Measurements from ENCODE around the gene GRAMD2A.

GRAMD2A gene

DNA sequence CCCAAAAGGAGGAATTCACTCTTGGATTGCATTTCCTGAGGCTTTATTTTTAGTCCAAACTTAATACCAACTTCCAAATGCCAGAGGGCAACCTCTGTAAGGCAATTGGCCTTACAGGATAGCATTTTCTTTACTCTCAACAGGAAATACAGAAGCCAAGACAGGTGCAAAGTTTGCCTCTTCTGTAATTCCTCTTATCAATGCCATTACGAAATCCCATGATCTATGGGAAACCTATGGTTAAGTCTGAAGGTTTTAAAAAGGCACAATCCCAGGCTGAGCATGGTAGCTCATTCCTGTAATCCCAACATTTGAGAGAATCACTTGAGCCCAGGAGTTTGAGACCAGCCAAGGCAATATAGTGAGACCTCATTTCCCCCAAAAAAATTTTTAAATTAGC, 18.5 kb upstream of the GRAMD2A start:
- FAIRE-seq: no peak

DNA sequence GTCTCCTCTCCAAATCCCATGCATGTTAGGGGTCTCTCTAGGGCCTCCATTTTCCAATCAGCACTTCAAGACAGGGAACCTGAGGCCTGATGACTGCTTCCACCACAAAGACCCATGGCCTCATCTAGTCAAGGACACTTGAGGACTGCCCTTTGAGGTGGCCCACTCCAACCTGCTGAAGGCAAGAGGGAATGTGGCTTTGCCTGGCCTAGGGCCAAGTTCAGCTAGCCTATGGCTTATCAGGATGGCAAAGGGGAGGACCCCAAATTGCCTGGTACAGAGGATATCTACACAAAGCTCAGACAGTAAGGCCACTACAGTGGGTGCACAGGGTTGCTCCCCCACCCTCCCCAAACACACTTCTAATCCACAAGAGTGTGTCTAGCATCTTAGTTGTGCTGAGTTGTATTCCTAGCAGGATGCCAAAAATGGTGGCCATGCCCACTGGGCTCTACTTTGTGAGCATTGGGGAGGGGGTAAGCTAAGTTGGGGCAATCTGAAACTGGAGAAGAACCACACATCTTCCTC, 10.0 kb upstream of the GRAMD2A start:
- FAIRE-seq: no peak

DNA sequence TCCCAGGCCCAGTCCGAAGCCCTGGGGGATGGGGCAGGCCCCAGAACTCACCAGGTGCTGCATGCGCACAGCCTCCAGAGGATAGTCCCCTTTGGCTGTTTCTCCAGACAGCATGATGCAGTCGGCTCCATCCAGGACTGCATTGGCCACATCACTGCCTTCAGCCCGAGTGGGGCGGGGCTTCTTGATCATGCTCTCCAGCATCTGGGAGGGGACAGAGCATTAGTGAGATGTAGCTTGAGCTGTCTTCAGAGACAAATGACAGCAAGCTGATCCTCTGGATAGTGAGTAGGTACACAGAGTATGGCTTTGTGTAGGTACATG, 9.1 kb upstream of the GRAMD2A start:
- no peak for FAIRE-seq

DNA sequence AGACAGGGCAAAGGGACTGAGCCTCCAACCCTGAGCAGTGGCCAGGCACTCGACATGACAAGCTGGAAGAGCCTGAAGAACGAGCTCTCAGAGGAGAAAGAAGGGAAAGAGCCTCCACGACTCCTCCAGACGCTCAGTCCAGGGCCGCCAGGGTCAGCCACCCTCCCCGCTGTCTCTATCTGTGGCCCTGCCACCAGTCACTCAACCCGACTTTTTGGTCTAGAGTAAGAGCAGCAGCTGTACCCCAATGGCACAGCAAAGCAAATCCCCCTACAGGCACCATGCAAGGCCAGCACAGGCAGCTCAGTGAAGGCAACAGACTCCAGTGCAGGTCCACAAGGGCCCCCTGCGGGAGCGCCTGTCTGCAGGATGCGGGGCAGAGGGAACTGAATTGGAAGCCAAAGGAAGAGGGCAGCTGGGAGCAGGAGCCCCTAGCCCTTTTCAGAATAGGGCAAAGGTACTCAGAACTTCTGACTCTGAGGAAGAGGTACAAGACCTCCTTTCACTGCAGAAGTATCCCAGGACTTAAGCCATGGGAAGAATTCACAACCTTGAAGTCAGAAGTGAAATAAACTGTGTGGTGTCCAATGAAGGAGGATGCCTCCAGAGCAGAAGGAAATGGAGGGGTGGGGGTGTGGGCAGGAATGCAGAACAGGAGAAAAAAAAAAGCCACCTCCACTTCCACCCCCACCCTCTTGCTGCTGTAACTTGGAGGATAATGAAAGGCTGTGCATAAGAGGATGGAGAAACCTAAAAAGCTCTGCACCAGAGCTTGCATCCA, 8.5 kb upstream of the GRAMD2A start:
- no peak for FAIRE-seq

DNA sequence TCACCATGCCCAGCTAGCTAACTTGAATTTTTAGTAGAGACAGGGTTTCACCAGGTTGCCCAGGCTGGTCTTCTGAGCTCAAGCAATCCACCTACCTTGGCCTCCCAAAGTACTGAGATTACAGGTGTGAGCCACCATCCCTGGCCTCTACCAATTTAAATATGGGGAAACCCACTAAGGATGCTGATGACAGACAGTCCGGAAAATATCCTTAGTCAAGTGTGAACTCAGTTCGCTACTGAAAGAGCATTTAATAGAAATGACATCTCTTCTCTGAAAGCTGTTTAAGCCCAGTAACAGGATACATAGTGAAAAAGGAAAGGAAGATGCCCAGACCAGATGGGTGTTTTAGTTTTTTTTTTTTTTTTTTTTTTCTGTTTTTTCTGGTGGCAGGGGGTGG, 7.7 kb upstream of the GRAMD2A start:
- no peak for FAIRE-seq

DNA sequence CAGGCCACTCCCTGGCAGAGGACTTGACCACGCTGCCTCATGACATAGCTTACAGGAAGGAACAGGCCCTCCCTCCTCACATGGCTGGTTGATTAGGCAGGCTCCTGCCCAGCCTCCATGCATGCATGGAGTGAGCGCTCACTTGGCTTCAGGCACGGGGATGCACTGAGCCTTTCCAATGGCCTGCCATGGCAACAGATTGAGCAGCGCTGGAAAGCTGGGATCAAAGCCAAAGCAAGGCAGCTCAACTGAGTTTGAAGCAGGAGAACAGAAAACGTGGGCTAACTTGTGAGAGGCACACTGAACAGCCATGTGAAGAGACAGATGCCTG, 5.9 kb upstream of the GRAMD2A start:
- FAIRE-seq: no peak

DNA sequence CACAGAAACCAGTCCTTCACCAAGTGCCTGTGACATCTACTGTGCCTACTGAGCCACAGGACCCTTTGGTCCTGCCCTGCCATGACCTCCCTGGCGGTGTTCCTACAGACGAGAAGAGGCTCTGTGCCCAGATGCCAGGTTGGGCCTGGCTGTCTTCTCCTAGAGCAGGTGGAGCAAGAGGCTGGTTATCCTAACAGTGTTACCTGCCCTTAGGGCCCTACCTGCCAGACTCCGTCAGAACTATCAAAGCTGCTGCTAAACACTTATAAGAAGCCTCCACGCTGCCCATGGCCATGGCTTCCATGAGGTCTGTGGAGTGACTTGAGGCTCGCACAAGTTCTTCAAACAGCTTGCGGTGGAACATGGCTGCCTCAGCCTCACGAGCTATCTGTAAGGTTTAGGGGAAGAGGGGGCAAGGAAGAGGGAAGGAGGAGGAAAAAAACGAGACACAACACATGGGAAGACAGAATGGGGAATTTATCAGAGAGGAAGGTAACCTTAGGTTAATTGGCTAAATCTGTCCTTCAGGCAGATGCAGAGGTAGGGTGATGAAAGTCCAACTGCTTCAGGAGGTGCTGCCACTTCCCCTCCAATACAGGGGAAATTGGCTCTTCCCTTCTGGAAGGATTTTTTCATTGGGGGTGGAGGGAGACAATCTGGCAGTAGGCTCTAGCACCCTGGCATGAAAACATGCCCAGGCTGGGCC, 5.4 kb upstream of the GRAMD2A start:
- no peak for FAIRE-seq

DNA sequence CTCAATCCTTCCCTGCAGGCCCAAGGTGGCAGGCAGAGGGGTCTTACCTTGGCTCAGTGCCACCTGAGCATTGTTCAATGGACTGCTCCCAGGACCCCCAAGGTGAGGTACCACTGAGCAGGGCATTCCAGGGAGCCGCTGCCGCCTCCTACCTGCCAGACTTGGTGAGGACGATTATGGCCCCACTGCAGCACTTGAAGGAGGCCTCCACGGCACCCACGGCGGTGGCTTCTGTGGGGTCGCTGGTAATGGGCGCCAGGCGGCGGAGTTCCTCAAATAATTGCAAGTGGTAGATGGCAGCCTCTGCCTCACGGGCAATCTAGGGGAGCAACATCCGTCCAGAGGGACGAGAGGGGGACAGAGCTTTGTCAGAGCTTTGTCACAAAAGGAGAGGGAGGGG, 4.7 kb upstream of the GRAMD2A start:
- no peak for FAIRE-seq

DNA sequence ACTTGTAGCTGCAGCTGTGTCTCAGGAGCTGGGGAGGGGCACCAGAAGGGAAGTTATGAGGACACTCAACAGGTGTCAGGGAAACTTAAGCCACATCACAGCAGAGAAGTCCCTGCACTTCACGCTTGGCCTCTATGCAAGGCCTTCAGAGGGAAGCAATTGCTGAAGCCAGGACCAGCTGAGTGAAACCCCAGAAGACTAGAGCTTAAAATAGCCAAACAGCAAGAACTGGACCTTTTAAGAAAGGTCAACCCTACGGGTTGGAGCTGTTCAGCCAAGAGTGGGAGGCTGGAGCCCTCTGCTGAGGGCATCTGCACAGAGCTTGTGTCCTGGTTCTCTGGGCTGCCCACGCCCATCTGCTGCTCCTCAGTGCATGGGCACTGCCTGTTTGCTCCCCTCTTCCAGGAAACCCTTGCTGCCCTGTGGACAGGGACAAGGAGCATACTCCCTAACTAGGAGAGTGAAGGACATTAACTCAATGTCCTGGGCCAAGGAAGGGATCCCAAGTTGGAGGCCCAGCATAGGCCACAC, 3.9 kb upstream of the GRAMD2A start:
- no peak for FAIRE-seq

DNA sequence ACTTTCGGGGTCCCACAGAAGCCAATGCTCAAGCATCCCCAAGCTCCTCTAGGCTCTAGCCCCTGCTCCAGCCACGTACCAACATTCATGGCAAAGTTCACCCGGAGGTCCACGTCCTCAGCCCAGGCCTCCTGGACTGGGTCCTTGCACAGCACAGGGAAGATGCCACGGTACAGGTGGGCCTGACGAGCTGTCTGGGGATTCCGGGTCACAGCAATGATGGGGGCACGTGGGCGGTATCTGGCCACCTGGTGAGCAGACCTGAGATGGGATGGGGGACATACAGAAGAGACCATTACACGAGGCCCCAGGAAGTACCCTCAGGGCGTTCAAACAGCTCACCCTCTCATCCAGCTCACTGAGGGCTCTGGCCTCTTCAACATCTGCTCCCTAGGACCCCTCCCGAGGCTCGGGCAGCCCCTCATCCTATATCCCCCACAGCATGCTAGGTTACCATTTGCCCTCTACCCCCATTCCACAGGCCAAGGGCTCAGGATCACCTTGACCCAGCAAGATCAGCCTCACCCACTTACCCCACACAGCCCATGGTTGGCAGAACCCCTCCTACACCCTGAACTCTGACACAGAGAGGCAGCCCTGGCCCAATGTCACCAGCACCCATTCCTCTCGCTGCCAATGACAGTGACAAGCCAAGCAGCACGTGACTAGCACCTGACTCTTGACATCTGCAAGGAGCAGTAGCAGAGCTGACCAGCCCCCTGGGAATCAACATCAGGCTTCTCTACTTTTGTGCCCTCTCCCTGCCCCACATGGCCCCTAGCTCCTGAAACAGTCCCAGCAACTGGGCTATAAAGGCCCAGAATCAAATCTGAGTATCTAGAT, 3.0 kb upstream of the GRAMD2A start:
- FAIRE-seq: no peak

DNA sequence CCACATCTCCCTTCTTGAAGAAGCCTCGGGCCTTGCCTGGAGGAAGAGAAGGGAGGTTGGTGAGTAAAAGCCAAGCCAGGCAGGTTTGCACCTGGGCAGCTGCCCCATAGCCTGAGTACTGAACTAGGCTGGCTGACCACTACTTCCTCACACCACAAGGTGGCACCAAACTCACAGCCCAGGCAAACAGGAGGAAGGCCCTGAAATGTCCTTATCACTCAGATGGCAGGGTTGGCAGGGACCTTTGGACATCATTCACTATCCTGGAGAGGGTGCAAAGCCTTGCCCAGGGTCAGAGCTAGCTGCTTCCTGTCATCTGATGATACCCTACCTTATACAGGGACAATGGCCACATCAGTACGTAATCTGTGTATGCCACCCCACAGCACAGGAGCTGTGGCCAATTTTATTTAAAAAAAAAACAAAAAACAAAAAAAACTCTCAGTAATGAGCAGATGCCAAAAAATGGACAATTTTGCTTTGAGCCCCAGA, 2.2 kb upstream of the GRAMD2A start:
- FAIRE-seq: no peak

DNA sequence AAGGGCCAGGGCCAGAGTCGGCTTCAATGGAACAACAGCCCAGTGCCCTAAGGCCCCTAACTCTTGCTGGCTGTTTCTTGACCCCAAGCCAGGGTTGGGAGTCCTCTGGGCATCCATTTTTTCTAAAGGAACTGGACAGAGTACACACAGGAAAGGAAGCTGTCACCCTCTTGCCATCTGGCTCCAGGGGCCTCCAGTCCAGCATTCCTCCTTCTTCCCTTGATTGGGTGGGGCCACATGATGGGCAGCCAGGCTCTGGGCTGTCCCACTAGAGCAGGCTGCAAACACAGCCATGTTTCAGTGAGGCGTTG, 1.6 kb upstream of the GRAMD2A start:
- no peak for FAIRE-seq

DNA sequence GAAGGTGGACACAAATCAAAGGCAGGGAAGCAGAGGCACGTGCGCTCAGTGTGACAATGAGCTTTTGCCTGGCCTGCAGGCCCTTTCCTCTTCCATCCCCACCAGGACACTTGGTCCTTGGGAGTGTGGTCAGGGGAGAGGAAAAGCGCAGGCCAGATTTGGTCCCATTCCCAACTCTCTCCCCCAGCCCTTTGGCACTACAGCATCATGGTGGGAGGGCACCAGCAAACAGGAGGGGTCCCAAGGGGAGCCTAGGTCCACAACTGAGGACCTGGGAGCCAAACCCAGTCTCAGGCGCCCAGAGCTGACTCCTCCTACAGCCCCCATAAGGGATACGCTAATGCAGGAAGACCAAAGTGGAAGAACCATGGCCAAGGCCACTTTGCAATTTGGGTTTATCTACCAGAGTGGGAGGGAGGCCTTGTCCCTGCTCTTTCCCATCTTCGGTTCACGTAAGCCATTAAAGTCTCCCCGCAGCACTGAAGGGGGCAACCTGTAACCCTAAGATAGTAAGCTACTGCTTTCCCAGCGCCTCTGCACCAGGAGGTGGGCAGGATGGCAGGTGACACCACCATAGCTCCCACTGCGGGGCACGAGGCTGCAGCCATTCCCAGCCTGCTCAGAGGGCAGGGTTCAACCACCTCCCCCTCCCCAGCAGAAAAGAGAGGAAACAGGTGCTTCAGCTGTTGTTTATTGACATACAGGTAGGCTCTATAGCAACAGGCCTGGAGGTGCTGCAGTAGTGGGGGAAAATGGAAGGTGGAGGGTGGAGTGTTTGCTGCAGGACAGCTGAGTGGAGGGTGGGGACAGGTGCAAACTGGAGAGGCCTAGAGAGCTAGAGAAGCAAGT, 993 bp upstream of the GRAMD2A start:
- no peak for FAIRE-seq

DNA sequence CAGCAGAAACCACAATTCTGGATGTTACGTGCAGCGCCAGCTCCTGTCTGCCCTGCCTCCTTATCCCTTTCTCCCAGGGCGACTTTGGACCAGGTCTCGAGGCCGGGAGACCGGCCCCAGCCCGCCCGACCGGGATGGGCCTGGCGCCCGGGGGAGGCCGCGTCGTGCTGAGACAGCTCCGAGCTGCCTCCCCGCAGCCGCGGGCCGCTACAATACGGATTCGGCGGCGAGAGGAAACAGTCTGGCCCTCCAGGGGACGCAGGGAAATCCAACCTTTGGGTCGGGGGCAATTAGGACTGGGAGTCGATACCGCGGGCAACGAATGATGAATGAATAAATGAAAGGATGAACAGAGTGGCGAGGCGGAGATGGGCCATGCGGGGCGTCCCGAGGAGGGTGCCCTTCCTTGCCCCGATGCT, 537 bp downstream of the GRAMD2A start:
- FAIRE-seq: no peak

DNA sequence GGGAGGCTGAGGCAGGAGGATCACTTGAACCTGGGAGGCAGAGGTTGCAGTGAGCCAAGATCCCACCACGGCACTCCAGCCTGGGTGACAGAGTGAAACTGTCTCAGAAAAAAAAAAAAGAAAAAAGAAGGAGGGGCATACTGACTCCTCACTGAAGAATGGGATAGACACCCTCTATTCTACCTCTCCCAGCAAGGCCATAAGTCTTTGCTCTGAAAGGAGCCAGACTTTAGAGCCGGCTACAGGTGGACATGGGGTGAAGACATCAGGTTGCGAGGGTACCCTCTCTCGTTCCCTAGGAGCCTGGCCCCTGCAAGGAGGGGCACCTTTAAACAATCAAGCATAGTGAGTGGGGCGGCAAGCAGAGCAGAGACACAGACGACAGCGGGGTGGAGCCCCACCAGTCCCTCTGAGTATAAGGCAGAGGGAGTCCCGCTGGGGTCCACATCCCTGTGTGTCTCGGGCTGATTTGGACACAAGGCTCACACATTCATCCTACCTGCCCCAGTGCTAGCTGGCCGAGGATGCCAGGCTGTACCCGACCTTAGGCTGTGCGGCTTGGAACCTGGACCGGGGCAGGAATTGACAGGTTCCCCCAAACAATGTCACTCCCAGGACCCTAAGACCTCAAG, 1.1 kb downstream of the GRAMD2A start:
- no peak for FAIRE-seq

DNA sequence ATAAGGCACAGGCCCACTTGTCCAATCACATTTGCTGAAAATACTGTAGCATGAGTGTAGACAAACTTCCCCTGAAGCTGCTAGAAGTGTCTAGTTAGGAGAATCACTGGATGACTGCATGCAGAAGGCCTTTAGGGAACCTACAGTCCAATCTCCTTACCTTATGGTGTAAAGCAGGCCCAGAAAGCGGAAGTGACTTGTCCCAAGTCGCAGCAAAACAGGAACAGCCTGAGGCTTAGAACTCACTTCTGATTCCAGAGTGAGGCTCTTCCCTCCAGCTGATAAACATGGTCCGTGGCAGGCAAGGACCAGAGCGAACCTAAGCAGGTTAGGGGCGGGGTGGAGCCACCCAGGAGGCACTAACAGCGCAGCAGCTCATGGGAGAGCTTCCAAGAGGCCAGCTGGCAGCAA, 2.5 kb downstream of the GRAMD2A start:
- no peak for FAIRE-seq

DNA sequence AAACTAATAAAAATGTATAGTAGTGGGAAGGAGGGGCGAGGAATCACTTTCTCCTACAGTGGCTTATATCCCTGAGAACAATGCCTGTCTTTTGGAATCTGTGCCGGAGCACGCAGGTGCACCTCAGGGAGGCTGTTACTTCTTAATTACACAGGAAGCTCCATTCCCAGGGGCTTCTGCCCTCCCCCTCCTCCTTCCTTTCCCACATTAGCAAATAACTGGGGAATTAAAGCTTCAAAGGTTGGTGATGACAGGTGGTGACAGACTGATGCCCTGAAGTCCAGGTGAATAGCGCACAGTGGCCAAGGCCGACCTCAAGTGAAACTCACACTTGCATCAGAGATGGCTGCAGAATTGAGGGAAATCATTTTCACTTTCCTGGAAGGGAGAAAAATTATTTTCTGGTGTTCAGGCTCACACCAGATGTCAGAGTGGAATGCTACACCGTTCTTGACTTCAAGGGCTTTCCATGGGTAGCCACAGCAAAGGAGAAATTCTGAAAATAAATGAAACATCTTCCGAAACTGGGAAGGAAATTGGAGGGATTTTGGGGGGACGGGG, 3.7 kb downstream of the GRAMD2A start:
- no peak for FAIRE-seq

DNA sequence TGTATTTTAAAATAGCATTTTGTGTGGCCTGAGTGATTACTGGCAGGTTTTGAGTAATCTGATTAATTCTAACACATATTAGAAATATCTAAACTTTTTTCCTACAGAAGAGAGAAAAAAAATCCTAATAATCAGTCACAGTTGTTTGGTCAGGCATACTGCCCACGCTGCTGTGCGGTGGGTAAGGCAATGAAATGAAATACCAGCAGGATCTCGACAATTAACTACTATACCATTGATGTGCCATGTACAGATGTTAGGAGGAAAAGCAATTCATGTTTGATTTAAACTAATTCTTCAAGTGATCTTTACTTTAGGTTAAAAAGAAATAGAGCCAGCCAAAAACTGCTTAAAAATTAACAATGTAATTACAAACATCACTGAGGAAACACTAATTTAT, 5.2 kb downstream of the GRAMD2A start:
- no peak for FAIRE-seq

DNA sequence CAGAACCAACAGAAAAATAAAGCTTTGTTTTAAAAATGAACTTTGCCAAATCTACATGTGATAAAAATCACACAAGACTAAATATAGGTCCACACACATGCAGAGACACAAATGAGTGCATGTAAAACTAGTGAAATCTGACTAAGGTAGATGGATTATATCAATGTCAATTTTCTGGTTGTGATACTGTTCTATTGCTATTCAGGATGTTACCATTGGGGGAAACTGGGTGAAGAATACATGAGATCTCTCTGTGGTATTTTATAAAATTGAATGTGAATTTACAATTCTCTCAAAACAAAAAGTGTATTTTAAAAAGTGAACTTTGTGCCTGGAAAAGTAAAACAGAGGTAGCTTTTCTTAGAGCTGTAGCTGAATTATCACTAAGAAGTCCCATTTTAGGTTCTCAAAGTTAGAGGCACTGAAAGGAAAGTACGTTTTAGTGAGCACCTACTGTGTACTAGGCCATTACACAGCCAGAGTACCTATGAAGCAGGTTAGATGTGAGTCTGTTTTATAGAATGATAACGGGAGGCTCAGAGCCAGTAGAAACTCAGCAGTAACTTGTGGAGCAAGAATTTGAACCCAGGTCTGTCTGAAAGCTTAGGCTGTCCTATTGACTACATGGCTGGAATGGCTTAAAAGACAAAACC, 8.2 kb downstream of the GRAMD2A start:
- no peak for FAIRE-seq

DNA sequence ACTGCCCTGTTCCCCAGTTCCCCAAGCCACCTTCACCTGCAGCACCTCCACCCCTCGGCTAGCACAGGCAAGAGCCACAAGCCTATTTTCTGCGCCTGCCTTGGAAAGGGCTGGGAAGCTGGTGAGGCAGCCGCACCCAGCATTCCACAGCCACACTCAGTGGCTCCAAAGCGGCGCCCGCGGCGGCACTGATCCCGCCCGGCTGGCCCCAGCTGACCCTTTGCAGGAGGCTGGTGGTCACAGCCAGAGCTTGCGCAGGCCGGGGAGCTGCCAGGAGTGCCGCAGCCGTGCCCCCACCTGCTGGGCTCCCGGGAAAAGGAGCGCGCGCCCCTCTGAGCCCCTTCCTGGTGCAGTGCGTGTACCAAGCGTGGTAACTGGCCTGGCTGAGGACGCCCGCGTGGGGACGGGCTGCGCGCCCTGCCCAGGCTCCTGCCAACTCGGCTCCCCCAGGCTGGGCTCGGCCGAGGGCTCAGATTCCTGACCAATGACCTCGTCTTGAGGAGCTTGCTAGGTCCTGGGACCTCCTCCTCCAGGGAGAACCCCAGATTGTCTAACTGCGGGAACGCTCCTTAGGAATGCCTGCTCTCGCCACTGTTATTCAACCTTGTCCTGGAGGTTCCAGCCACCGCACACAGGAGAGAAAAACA, 13.3 kb downstream of the GRAMD2A start:
- no peak for FAIRE-seq

DNA sequence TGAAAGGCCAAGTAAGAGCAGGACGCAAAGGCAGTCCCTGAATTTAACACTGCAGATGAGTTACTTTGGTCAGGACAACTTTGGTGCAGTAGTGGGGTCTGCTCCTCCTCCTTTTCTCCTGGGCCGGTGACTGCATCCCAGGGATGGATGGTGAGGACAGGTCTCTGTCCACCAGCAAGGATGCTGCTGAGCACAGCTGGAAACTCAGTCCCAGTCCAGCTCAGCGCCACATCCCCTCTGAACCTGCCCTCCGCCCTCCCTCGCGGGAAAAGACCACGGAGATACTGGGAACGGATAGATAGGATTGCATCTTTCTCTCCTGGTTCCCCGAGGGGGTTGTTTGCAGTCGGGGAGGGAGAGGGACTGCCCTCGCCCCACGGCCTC, 13.8 kb downstream of the GRAMD2A start:
- no peak for FAIRE-seq

All from colon (tissue), 2 donors.